ENCODE measurements around the gene DCK. TPM values are rescaled to one million over a fixed set of nuclear protein-coding genes. Genes with fewer than 3 reads are reported as not detected.

The DCK gene
- total and polyA plus RNA-seq, 9 of the 15 experiments (the other 6 are each of a cell fraction or from before 2014, with no cell fraction given): 11.3 to 25.8 (median 19.6) TPM

DNA sequence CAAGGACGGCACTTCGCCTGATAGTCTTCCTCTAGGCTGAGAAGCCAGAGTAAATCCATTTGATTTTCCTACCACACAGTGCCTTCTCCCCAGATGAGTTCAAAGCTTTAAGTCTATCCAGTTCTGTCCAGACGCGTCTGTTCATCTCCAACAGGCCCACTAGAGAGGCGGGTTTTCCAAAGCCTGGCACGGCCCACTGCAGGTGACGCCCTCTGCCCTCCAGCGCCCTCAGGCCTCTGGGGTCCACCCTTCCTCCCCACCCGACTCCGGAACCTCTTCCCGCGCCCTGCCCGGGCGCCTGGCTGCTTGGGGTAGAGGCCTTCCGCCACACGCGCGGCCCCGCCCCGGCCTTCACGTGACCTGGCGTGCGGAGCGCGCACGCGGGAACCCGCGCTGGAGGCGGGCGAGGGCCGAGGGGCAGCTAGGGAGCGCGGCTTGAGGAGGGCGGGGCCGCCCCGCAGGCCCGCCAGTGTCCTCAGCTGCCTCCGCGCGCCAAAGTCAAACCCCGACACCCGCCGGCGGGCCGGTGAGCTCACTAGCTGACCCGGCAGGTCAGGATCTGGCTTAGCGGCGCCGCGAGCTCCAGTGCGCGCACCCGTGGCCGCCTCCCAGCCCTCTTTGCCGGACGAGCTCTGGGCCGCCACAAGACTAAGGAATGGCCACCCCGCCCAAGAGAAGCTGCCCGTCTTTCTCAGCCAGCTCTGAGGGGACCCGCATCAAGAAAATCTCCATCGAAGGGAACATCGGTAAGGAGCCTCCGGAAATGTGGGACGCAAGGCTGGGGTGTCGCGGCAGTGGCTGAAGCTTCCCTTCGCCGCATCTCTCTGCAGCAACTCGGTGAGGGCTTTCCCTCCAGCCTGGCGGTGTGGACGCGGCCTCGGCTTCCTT is at the start of gene DCK (continued):
- TF ChIP-seq NR1H2 (CRISPR knock-in tag; IDR thresholded peaks at IDR 0.05): no peak; the same call in 1 of the 2 replicates
- no peak for TF ChIP-seq CHD4 (IDR thresholded peaks at IDR 0.05; ENCODE audit: insufficient read depth, insufficient replicate concordance, low read depth, low read length, poor library complexity, severe bottlenecking)
- TF ChIP-seq KDM4B (IDR thresholded peaks at IDR 0.05; ENCODE audit: borderline replicate concordance in 2 of 2, low read depth in 1 of 2): no peak
- peak; percentile 79 for TF ChIP-seq GABPA (tag; conservative IDR thresholded peaks at IDR 0.05; ENCODE audit: low read depth)
- TF ChIP-seq, protein P1, sequence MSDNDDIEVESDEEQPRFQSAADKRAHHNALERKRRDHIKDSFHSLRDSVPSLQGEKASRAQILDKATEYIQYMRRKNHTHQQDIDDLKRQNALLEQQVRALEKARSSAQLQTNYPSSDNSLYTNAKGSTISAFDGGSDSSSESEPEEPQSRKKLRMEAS (CRISPR knock-in tag; IDR thresholded peaks at IDR 0.05): peak; percentile 87
- TF ChIP-seq ZNF79 (CRISPR knock-in tag; IDR thresholded peaks at IDR 0.05; ENCODE audit: low read depth): no peak
- TF ChIP-seq ZNF561 (CRISPR knock-in tag; conservative IDR thresholded peaks at IDR 0.05): no peak
- TF ChIP-seq HMG20B (CRISPR knock-in tag; IDR thresholded peaks at IDR 0.05): 0 out of 2 replicates have a peak, but pooled peaks have one; percentile 40
- TF ChIP-seq, protein P2, sequence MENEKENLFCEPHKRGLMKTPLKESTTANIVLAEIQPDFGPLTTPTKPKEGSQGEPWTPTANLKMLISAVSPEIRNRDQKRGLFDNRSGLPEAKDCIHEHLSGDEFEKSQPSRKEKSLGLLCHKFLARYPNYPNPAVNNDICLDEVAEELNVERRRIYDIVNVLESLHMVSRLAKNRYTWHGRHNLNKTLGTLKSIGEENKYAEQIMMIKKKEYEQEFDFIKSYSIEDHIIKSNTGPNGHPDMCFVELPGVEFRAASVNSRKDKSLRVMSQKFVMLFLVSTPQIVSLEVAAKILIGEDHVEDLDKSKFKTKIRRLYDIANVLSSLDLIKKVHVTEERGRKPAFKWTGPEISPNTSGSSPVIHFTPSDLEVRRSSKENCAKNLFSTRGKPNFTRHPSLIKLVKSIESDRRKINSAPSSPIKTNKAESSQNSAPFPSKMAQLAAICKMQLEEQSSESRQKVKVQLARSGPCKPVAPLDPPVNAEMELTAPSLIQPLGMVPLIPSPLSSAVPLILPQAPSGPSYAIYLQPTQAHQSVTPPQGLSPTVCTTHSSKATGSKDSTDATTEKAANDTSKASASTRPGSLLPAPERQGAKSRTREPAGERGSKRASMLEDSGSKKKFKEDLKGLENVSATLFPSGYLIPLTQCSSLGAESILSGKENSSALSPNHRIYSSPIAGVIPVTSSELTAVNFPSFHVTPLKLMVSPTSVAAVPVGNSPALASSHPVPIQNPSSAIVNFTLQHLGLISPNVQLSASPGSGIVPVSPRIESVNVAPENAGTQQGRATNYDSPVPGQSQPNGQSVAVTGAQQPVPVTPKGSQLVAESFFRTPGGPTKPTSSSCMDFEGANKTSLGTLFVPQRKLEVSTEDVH (IDR thresholded peaks at IDR 0.05; ENCODE audit: low read depth, partially characterized antibody): peak; percentile 56
- TF ChIP-seq ZNF23 (CRISPR knock-in tag; IDR thresholded peaks at IDR 0.05): no peak
- TF ChIP-seq, protein P3, sequence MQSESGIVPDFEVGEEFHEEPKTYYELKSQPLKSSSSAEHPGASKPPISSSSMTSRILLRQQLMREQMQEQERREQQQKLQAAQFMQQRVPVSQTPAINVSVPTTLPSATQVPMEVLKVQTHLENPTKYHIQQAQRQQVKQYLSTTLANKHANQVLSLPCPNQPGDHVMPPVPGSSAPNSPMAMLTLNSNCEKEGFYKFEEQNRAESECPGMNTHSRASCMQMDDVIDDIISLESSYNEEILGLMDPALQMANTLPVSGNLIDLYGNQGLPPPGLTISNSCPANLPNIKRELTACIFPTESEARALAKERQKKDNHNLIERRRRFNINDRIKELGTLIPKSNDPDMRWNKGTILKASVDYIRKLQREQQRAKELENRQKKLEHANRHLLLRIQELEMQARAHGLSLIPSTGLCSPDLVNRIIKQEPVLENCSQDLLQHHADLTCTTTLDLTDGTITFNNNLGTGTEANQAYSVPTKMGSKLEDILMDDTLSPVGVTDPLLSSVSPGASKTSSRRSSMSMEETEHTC (IDR thresholded peaks at IDR 0.05): peak; percentile 84
- no peak for TF ChIP-seq NCOA2 (IDR thresholded peaks at IDR 0.05; ENCODE audit: partially characterized antibody in 2 of 2)
- TF ChIP-seq RBBP5 (IDR thresholded peaks at IDR 0.05; ENCODE audit: borderline replicate concordance, insufficient read depth, low read length, poor library complexity, severe bottlenecking): peak; percentile 89
- TF ChIP-seq, protein P4, sequence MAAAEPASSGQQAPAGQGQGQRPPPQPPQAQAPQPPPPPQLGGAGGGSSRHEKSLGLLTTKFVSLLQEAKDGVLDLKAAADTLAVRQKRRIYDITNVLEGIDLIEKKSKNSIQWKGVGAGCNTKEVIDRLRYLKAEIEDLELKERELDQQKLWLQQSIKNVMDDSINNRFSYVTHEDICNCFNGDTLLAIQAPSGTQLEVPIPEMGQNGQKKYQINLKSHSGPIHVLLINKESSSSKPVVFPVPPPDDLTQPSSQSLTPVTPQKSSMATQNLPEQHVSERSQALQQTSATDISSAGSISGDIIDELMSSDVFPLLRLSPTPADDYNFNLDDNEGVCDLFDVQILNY (CRISPR knock-in tag; IDR thresholded peaks at IDR 0.05): no peak; the same call in 1 of the 2 replicates
- TF ChIP-seq SUPT5H (IDR thresholded peaks at IDR 0.05): peak; percentile 88
- 0 out of 2 replicates have a peak, but pooled peaks have one; percentile 37 for TF ChIP-seq ZNF668 (CRISPR knock-in tag; IDR thresholded peaks at IDR 0.05)
- TF ChIP-seq FOS (IDR thresholded peaks at IDR 0.05; ENCODE audit: extremely low read depth, insufficient read length): no peak
